NCI-H526 treated with DMSO at 0.1 percent for 48 hours (cell line): ENCODE data around the gene LXN.
A peak's percentile ranks its signal among the peaks of the same experiment; 100 is the strongest.

Experiments used
- DNase-seq: peaks from one replicate; lab custom pipeline; 2025; lab: John Stamatoyannopoulos, UW

The LXN gene

DNA sequence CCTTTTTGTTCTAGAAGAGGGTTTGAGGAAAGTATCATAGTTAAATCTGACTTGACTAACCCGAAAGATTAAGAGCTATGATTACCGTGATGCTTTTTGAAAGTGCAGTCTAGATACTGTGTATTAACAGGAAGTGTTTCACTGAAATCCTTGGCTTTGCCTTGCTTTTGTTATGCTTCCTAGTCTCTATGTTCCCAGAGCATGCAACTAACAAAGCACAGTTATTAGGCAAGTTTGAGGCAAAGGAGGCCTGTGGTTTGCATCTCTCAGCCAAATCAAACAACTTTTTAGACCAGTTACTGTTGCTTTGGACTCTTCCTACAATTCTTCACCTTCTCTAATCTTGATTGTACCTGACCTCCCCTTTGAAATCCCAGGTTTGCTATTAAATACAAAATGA lies 3.9 kb downstream of the LXN start:
- no peak for DNase-seq

DNA sequence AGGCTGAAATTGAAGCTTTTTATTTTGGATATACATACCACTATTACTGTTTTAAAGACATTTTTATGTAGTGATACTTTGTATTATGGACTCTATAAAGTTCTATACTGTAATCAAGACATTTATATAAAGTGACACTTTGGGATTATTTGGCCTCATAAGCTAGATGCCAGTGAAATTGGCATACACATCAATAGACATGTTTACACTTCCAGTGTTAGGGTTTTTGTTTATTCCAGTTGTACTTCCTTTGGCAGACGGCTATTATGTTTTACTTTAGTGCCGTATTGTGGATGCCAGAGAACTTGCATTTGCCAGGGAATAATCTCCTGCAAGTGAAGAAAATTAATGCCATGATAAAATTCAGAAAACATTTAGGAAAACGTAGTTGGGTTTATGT lies 6.0 kb downstream of the LXN start:
- no peak for DNase-seq

DNA sequence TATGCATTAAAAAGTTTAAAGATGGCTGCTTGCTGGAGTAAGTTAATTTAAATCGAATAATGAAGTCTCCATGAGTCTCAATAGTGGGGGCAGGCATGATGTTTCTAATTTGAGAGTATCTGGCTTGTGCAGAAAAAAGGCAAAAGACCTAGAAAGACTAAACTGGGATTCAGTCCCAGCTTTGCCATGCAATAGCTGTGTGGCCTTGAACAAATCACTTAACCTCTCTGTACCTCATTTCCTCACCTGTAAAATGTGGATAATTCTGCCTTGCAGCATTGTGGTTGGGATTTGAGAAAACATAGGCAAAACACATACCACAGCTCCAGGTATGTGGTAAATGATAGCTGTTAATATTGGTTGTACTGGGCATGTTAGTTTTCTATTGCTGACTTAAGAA lies 8.6 kb downstream of the LXN start:
- no peak for DNase-seq

DNA sequence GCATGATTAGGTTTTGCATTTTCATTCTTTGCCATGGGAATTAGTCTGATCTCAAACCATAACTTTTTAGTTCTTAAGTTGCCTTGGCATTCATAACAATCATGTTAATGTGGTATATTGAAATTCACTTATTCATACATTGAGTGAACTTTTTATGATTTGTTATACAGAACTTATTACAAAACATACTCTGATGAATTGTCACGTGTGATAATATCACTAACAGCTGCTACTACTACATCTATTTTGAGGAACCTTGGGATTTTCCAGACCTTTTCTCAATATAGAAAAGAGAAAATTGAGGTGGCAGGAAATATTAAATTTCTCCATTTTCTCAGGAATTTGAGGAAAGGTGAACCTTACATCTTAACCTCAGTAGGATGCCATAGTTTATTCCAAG lies 9.2 kb downstream of the LXN start:
- DNase-seq, result no peak

DNA sequence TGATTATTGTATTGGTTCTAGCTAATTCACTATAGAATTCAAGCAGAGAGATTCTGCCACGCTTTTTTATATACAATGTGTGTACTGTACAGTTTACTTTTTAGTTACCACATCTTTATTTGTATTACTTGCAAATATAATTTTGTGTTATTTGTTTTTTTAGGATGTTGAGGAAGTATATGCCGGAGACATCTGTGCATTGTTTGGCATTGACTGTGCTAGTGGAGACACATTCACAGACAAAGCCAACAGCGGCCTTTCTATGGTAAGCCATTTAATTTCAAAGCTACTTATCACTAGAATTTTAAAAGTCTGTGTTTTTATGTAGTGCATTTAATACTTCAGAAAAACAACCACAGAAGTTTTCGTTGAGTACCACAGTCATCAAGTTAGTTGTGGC lies 11.7 kb downstream of the LXN start:
- no peak for DNase-seq

DNA sequence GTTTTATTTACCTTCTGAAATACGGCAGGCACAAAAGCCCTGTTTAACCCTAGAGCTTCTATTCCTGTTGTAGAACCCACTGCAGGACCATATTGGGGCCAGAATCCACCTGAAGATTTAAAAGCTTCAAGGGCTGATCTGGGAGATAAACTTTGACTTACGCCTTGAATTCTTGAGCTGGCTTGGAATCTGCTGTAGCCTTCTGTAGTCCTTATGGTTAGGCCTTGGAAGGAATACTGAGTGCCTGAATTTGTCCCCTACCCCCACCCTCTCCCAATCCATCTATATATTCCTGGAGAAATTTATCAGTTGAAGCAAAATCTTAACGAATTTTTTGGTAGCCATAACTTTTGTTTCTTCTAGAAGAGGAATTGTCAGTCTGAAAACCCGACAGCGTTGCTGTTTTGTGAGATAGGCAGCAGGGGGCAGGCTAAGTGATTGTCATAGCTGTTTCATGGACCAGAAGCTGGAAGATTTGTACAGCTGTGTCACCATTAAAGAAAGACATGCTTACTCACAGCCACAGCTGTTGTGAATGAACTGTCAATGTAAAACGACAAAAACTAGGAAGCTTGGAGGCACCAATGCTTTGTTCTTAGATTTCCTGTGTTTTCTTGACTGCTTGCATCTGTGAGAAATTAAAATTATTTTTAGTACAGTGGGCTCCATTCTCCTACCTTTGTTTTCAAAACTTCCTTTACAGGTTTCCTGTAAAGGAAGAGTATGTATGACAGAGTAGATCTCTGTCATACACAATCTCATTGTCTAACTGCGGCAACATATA lies 12.8 kb downstream of the LXN start:
- DNase-seq, result peak; percentile 6

DNA sequence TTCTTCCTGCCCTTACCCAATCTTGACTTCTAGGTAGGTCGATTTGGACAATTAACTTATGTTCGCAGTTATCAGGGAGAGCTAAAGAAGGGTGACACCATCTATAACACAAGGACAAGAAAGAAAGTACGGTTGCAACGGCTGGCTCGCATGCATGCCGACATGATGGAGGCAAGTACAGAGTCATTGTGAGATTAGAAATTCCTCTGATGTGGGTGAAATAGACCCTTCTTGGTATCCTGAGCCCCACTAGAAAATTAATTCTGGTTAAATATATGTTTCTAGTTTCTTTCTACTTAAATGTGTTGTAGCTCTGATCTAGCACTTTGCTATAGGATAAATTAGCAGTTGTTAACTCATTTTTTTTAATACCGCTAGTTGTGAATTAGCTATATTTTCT lies 13.6 kb downstream of the LXN start:
- no peak for DNase-seq

DNA sequence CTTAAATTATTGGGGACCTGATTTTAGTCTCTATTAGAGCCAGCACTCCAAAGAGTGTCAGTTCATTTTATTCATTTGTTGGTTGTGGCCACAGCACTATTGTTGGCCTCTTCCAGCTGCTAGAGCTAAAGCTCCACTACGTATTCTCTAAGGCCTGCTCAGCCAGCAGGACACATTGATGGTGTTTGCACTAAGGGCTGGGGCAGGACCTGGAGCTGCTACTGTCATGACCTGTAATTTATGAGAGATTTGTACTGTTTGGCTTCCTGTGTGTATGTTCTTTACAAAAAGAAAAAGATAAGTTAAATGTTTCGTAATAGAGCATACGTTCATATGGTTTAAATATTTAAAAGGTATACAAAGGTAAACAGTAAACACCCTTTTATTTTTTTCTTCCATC lies 20.0 kb downstream of the LXN start:
- DNase-seq, result no peak

DNA sequence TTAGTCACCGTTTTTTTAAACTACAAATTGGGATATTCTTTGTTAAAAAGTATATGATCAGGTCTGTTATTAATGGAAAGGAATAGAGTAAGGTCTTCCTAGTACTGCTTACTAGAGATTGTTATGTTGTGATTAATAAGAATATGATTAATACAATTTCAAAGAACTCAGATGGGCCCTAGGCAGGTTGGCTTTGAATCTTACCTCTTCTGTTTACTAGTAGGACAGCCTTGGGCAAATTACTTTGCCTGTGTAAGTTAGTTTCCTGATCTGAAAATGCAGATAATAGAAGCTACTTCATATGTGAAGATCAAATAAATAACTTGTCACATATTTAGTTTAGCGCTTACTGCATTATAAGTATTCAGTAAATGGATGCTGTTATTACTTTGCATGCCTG lies 21.3 kb downstream of the LXN start:
- no peak for DNase-seq

DNA sequence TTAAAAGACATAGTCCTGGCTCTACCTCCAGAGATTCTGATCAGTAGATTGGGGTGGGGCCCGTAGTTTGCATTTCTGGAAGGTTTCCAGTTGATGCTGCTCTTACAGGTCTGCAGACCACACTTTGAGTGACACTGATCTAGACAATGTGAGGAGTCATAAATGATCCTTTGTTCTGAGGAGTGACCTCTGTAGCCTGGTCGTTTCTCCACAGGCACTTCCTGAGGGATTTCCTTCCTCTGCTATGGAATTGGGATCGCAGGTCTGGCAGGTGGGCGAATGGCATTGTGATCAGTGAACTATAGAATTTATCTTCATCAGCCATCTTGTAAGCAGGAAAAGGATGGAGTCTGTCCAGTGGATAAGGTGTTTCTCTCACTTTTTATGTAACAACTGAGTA lies 22.7 kb downstream of the LXN start:
- peak; percentile 21 for DNase-seq

DNA sequence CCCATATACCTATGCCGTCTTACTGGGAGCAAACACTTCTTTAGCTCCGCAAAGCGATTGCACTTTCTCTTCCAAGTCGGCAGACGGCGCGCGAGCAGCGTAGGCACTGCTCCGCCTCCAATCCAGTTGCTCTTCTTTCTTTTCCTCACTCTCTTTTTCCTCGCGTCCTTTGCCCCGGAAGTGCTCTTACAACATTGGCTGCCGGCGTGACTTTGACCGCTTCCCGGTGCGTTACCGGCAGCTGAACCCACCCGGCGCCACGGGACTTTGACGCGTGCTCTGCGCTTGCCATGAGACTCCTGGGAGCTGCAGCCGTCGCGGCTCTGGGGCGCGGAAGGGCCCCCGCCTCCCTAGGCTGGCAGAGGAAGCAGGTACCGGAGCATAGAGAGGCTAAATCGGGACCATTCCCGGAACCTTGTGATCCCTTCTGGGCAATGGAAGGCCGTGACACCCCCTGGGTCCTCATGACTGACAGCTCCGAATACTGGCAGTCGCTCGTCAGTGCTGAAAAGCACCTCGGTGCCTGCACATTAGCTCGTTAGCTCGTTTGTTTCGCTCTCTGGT lies 28.0 kb downstream of the LXN start, which contains the start of gene GFM1:
Gene GFM1, plus strand, starts transcription at position 183 of the 564 bp plus-strand sequence. Its CDS starts 108 bp downstream, at position 291.
- DNase-seq, result peak; percentile 96

DNA sequence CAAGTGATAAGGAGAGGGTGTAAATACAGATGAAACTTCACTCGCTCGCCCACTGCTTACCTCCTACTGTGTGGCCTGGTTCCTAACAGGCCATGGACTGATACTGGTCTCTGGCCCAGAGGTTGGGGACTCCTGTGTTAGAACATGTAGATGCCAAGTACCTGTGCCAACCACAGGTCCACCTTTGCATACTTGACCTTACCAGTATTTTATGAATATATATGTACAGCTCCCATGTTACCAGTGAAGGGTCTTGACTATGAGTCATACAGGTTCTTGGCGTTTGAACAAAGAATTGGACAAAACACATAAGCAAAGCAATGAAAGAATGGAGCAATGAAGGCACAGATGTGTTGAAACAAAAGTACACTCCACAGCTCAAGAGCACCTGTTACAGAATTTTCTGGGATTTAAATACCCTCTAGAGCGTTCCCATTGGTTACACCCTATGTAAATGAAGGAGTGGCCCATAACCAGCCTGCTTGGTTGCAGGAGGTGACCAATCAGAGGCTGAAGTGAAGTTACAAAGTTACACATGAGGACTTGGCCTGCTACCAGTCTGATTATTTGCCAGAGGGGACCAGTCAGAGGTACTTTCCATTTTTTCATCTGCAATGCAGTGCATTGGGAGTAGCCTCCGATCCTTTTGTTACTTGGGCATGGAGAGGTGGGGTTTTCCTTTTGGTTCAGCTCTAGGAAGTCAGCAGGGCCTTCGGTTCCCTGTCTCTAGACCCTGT lies 29.8 kb downstream of the LXN start:
- DNase-seq, result no peak

DNA sequence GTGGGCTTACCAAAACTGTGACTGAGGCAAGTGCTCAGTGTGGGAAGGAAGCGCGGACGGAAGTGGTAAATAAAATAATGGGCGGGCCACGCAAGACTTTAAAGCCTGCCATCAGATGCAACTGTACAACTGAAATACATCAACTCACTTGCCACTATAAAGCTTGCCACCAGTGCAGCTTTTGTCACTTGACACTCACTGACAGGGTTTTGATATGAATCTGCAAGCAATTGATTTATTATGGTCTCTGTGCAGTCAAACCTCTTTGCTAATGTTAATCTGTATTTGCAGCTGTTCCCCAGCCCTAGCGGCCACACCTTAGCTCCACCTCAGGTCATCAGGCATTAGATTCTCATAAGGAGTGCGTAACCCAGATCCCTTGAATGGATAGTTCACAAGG lies 30.4 kb downstream of the LXN start:
- DNase-seq, result no peak

DNA sequence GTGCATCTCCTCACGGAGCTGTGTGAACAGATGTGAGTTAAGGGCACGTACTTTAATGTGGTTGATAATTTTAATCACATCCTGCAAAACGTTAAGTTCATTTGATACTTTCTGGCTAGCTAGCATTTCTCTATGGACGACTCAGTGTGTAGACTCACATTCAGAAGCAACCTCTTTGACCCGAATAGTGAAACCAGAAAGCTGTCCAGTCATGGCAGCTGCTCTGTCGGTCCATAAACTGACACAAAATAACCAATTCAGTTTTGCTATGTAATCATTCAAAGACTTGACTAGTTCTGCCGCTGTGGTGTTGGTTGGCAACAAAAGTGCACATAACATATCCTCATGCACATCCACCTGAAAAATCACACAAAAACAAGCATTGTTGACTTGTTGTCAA lies 31.8 kb downstream of the LXN start:
- no peak for DNase-seq

DNA sequence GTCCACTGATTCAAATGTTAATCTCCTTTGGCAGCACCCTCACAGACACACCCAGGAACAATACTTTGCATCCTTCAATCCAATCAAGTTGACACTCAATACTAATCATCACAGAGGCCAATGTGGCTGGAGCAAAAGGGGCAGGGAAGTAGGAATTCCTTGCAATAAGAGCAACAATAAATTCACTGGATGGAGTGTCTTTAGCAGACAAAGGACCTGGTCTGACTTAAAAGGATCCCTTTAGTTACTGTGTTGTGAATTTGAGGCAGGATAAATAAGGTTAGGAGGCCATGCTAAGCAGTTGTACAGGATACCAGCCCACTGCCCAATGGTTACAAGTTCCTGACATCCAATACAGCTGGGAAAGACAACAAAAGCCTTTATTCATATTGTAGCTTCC lies 40.5 kb downstream of the LXN start:
- DNase-seq, result no peak

DNA sequence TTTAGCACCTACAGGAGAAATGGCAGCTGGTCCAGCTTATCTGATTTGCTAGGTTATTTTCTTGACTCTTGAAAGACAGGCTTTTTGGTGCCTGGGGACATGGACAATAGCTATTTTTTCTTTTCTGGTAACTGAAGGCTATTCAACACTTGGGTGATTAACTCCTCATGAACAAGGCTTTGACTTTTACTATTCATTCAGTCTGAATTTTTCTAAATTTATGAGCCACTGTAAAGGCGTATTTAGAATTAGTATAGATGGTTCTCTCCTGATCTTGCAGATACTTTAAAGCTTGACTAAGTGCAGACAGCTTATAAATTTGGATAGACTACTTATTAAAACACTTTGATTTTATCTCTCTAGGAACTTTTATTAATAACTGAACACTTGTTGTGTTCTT lies 46.6 kb downstream of the LXN start:
- DNase-seq, result no peak

DNA sequence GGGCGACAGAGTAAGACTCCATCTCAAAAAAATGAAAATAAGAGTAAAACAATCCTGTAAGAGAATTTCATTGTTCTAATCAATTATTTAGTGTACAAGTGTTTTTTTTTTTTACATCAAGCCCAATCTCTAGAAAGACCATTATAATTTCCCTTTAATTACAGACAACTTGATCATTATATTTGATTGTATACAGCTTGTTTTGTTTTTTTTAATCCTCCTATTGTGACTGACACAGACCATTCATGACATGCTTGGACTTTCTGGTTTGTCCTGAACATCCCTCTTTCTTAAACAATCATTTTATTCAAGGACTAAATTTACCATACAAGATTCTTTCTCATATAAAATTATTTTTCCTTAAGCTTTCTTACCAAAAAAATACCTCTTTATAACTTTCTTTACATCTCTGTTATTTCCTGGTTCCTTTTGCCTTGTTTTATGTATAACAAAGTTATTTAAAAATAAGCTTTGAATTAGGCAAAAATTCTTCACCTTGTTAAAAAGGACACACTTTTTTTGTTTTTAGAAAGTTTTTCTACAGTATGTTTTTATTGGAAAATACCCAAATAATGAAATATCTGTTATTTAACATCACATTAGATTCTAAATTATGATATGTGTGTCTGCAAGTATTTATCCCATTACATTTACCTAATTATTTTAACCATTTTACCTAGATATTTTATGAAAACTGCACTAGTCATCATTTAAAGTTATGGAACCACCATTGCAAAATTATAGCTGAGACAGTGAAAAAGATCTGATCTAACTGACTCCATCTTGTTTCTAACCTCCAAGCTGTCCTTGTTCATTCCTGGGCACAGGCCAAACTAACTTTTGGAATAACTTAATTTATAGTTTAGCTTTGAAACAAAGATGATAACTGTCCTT lies 54.2 kb downstream of the LXN start:
- DNase-seq, result no peak
